Body of pancreas (tissue), 4 donors: ENCODE measurements around the gene MYO15B.

Experiments
- CTCF ChIP-seq, 7 experiments: fragments of 450-650 bp in 4 of 7; fragments of 200-600 bp in 3 of 7; sonication (generic) in 3 of 7; IDR thresholded peaks; one replicate each; pipeline ENCODE4 v1.5.1; 2016 to 2019; ENCODE audit warnings: antibody characterized with exemption in 7 of 7
- POLR2A ChIP-seq, 3 donors: fragments of 450-650 bp; IDR thresholded peaks; one replicate each; pipeline ENCODE4 v1.6.1; 2016; ENCODE audit warnings: antibody characterized with exemption in 3 of 3, mild to moderate bottlenecking in 2 of 3

GRCh38 chr17:75557852-75558665 lies 29.5 kb upstream of the MYO15B start:
- no peak for TF ChIP-seq CTCF (IDR thresholded peaks at IDR 0.05)
- no peak for TF ChIP-seq POLR2A (IDR thresholded peaks at IDR 0.05)
